HG03354 (cell line): ENCODE data around the gene NAV2.
"Not testable (repeated sequence)": the region's sequence is repeated elsewhere in the genome, so short reads cannot be mapped to it uniquely, and the experiment has no call there.

ENCODE experiments used
- ATAC-seq: cut with Tn5 transposase; IDR thresholded peaks from one replicate; pipeline ENCODE4 v1.9.1; 2021; ENCODE audit warnings: mild to moderate bottlenecking; ENCODE audit not compliant: unreplicated experiment, poor library complexity, severe bottlenecking

The NAV2 gene

DNA sequence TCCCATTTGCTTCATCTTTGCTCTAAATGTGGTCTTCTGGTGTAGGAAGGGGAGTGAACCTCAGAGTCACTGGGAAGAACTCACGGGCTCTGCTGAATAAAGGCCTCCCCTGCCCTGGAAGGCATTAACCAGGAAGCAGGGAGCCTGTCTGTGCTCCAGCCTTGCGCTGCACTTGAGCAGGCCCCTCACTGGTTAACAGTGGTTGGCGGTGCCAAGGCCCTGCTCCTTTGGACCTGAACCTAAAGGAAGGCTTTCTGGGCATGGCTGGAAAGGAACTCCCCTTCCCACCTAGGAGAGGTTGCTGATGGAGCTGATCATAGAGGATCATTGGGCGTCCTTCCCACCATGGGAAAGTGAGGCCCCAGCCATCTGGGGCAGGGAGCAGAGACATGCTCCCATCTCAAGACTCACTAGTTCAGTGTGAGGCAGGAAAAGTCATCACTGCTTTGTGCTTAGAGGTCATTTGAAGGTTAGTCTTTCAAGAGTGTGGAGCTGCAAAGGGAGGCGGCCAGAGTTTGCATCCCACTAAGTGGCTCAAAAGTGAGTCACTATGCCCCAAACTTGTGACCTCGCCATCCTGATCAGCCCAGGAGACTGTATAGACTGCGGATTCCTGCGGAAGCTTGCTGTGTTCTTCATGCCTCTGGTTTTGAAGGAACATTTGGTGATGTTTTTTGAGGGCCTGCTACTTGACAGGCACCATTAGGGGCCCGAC lies 397.3 kb downstream of the NAV2 start:
- ATAC-seq = no peak

- peak; percentile 90 for ATAC-seq
These were observed 398.5 kb downstream of the NAV2 start for GRCh38 chr11:20110908-20111669.

DNA sequence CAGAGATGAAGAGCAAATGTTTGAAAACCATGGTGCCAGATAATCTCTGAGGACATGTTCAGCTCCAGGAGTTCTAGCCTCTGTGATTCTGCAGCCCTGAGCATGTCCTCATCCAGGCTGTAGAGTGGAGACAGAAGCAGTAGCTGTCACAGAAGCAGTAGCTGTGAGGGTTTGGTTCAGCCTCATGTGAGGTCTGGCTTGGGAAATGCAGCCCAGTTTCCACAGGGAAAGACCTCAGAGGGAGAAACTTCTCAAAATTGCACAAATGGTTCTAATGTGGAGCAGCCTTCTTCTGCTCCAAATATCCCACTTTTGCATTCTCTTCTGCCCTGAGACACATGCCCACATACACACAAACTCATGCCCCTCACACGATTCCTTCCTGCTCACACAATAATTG lies 399.2 kb downstream of the NAV2 start:
- no peak for ATAC-seq

- ATAC-seq = no peak
These were observed 399.9 kb downstream of the NAV2 start for GRCh38 chr11:20112291-20113148.

GRCh38 chr11:20113149-20113438 lies 400.5 kb downstream of the NAV2 start:
- ATAC-seq = no peak

GRCh38 chr11:20114588-20114987 lies 402.0 kb downstream of the NAV2 start:
- no peak for ATAC-seq

GRCh38 chr11:20116825-20117224 lies 404.2 kb downstream of the NAV2 start:
- no peak for ATAC-seq

- no peak for ATAC-seq
These were observed 404.7 kb downstream of the NAV2 start for GRCh38 chr11:20117291-20117690.

- ATAC-seq = no peak
These were observed 405.6 kb downstream of the NAV2 start for GRCh38 chr11:20118209-20118608.

DNA sequence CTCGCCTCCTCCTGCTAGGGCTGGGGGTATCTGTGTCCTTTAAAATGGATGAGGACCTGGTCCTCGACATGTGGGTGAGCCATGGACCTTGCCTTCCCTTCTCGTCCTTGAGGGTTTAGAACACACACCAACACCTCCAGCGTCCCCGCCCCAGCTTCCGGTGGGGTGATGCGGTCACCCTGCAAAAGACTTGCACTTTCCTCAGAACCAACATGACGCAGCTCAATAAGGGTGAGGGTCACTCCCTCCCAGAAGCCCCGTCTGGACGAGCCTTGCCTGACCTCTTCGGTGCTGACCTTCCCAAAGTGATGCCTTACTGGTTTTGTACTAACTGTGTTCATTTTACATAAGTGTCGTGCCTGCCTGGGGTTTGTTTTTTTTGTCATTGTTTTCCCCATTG lies 406.7 kb downstream of the NAV2 start:
- ATAC-seq = no peak

DNA sequence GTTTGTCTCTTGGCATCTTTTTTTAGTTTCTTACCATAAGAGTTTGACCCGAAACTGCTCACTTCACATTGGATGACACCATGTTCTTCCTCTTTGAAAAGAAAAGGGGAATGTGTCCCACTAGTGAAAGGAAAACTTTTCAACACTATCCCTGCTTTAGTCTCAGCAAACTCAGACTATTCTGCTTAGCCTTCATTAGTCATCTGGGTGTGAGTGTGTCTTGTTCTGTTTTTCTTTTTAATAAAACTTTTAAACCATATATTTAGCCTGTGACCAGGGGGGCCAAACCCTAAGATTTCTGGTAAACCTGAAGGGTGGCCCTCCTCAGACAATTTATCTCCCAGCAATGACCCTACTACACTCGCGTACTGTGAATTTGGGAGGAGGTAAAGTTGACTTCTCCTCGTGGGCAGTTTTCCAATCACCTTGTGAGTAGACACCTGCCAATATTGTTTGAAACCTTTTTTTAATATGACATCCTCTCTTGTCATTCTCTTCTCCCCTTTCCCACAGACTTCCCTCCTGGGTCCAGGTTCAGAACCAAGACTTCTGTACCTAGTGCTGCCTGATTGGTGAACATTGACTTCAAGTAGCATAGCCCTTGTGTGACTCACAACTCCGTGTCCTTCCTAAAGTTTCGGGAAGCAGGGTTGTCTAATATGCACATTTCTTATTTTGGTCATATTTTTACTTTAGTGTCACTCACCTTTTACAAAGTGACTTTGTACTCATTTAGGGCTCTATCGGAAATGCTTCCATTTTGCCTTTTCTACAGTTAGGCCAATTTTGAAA lies 407.7 kb downstream of the NAV2 start:
- no peak for ATAC-seq

GRCh38 chr11:20122131-20122530 lies 409.5 kb downstream of the NAV2 start:
- ATAC-seq = no peak

- no peak for ATAC-seq
These were observed 413.3 kb downstream of the NAV2 start for GRCh38 chr11:20125927-20126326.

GRCh38 chr11:20126724-20127123 lies 414.1 kb downstream of the NAV2 start:
- ATAC-seq = no peak

GRCh38 chr11:20127671-20128527 lies 415.3 kb downstream of the NAV2 start:
- peak; percentile 78 for ATAC-seq

- not testable (repeated sequence) for ATAC-seq
These were observed 415.8 kb downstream of the NAV2 start for GRCh38 chr11:20128528-20128825.

DNA sequence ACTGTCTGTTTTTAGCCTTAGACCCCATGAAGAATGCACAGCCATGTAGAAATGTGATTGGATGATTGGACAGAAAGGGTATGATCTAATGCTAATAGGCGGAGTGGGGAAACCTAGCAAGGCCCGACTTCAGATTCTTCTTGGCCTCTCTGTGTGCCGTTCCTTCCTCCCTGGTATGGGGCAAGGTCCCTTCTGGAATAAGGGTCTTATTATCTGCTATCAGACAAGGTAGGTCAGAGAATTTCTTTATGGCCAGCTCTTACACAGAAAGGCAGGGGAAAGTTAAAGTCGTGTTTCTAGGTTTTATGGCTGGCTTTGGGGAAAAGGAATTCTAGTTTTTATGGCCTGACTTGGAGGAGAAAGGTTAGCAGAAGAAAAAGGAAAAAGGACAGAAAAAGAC lies 417.0 kb downstream of the NAV2 start:
- ATAC-seq = no peak

DNA sequence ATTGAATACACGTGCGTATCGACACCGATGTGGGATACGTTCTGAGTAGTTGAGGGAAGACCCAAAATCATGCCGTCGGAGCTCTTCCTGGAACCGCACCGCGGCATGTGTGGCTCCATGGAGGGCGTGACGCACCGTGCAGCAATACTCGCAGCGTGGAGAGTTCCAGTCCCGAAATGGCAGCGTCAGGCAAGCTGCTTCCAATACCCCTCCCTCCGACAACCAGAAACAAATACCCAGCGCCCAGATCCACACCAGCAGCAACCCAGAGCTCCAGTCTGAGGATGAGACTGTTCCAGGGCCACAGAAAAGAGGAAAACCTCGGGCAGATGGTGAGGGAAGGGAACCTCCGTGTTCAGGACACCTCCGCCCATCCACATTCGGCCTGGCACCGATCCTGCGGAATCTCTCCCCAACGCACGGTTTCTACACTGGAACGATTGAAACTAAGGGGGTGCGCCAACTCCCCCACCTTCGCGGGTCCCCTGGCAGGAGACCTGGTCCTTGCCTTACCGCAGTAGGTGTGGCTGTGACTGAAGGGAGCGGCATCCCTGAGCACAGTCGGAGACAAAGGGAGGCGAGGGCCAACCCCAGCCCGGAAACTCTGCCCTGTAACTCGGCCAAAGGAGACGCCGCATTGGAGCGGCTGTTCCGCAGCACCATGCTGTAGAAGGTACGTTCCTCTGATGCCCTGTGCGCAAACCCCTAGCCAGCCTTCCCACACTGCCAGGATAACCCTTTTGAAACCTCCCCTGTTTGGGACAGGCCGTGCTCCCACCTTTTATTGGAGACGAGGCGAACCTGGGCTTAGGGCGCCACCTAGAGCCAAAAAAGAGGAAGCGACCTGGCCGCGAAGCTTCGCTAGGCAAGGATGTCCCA lies 419.4 kb downstream of the NAV2 start:
- ATAC-seq = peak; percentile 58
